DMS53 (cell line): Measurements from ENCODE around the gene FAM47E.

Experiments used
- DNase-seq: peaks from one replicate; lab custom pipeline; 2025; lab: John Stamatoyannopoulos, UW

Gene FAM47E

DNA sequence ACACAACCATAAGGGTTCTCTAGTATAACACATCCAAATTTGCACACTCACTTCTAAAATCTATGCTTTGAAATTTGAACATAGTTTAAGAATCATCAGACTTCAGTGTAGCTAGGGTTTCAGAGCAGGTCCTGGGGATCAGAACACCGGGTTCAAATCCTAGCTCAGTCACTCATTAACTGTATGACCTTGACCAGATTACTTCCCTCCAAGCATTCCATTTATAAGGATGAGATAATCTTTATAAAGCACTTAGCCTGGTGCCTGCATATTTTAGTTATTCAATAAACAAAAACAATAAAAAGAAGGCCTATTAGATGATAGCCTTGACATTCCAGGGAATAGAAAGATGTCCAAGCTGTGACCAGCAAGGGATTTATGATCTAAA is 50.2 kb downstream of the FAM47E start:
- no peak for DNase-seq

DNA sequence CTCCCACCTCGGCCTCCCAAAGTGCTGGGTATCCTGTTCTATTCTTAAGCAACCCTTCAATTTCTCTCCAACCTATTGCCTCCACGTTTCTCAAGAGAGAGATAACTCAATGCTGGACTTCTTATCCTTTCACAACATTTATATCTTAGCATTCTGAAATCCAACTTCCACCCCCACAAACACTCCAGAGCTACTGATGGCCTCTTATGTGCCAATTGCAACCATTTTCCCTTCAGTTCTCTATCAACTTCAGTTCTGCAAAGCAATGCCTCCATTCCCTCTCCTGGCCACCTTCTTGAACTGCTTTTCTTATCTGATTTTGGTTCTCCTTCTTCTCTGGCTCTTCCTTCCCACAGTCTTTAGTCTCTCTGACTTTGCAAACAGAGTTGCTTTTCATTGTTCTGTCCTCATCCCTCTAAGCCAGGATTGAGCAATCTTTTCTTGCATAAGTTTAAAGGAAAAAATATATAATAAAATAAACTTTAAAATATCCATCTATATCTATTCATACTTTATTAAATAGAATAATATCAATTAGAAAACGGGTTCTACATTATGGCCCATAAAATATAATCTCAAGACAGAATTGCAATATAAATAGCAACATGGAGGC is 51.4 kb downstream of the FAM47E start:
- no peak for DNase-seq

DNA sequence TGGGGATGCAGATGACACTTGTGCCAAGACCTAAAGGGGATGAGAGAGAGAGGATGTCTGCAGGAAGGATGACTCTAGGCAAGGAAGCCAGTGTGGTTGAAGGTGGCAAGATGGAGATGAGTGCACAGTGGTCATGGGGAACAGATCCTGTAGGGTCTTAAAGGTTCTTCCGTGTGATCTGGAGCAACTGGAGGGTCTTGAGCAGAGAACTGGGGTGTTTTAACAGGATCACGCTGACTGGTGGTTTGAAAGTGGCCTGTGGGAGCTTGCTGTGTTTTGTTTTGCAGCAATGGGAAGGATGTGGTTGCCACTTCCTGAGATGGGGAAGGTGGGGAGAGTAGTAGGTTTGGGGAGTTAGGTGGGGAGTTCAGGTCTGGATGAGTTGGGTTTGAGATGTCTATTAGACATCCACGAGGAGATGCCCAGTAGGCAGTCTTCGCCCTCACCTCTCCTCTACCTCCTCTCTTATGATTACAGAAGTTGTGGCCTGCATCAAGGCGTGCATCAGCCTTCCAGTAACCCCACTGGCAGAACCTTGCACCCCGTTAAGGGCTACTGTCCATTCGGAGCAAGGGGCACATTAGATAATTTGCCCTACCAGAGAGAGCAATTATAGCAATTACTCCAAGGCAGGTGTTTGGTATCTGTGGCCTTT is 53.6 kb downstream of the FAM47E start:
- no peak for DNase-seq

DNA sequence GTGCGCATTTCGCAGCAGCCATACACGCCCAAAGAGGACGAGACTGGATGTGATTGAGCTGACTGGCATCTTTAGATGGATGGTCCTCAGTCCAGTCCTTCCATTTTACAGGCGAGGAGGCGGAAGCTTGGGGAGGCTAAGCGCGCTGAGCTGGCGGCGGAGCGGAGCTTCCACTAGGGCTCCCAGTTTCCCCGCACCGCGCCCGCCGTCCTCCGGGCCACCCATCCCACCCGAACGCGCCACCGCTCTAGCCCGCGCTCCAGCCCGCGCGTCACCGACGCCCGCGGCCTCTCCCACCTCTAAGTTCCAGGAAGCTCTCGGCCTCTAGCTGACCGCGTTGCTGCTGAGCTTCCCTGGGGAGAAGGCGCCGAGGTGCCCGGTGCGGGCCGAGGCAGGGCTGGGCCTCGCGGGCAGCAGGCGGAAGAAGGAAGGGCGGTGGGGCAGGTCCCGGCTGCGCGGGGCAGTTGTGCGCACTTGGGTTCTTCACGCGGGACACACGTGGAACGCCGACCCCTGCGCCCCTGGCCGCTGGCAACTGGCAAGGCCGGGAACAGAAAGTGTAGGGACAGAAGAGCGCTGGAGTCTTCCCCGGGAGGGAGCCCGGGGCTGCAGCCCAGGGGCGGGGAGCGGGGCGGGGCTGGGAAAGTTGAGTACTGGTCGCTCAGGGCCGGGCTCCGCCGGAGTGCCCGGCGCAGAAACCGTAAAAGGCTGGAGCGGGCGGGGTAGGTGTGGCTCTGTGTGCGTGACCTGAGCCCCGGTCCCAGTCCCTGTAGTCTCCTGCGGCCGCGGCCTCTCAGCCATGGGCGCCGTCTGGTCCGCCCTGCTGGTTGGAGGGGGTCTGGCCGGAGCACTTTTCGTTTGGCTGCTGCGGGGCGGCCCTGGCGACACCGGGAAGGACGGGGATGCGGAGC is 54.7 kb downstream of the FAM47E start, which contains the start of gene STBD1:
Gene STBD1, plus strand, starts transcription at position 763 of the 911 bp plus-strand sequence. Its CDS starts 37 bp downstream, at position 800.
- peak; percentile 84 for DNase-seq

DNA sequence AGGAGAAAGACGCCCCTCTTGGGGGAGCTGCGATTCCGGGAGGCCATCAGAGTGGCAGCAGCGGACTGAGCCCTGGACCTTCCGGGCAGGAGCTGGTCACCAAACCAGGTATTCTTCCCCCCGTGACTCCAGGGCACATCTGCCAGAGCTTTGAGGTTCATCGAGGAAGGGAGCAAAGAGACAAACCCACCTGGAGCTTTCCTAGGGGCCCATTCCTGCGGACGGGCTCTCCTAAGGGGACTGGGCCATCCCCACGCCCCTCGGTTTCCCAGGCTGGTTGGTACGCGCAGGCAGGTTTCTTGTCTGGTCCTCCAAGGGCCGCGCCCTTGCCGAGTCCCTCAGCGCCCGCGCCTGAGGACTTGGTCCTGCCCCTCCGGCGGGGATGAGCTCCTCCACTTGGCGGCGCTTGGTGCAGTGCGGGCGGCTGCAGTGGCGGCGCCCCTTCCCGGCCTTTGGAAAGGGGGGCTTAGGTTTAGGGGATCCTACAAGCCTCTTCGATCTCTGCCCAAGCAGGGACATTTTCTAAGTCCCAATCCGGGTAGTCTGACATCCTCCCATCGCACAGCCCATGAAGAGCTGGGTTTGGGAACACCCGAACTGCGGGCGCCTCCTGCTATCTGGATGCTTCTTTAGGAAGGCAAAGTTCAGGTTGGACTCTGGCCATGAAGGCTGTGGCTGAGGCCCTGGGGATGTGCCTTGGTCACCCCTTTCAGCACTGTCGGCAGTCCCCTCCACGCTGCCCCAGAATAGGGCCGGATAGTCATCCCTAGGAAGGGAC is 55.5 kb downstream of the FAM47E start:
- DNase-seq, result peak; percentile 69

DNA sequence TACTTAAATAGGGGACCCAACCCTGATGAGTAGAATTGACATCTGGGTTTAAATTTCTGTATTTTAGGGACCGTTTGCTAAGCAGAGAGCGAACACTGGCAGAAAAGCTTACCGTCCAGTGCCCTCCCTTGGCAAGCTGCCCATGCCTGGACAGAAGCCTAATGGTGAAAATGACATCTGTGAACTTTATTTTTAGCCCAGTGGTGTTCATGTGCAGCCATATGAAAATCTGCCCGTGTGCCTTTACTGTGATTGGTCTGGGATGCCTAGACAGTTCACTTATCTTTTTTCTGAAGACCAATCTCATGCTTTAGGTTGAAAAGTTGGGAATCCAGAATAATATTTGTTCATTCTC is 56.1 kb downstream of the FAM47E start:
- no peak for DNase-seq

DNA sequence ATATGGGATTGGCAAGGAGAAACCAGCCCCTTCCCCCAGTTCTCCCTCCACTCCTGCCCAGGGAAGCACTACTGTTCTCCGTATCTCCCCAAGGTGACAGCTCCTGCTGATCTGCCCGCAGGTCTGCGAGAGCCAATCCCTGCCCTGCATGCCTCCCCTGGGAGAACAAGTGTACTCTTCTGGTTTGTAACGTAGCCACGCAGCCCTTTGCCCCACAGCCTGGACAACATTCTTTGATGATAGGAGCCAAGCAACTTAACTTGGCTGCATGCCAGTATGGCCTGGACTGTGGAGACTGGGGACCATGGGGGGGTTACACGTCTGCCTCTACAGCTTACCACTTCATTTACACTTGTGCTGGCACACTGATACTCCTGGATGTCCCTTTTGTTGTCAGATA is 57.0 kb downstream of the FAM47E start:
- DNase-seq, result no peak

DNA sequence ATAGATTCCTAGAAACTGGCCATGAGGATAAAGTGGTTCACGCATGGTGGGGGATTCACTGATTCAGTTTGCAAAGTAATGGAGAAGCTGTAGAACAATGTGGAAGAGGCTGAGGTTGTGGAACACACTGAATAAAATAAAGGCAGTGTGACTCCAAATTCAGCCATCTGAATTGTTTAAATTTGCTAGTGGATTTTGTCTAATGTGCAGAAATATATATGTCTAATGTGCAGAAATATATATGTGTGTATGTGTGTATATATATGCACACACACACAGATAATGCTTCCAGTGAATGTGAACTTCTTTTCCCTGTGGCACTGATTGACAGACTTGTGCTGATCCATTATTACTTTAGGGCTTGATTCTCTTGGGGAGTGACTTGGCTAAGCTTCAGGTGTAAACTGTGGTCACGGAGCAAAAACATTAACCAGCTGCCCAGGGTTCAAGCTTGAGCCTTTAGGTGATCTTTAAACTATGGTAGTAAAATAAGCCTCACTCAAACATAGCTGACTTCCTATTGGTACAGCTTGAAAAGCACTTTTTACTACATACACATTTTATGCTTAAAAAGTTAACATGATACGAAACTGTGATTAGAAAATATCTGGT is 58.5 kb downstream of the FAM47E start:
- DNase-seq, result no peak

DNA sequence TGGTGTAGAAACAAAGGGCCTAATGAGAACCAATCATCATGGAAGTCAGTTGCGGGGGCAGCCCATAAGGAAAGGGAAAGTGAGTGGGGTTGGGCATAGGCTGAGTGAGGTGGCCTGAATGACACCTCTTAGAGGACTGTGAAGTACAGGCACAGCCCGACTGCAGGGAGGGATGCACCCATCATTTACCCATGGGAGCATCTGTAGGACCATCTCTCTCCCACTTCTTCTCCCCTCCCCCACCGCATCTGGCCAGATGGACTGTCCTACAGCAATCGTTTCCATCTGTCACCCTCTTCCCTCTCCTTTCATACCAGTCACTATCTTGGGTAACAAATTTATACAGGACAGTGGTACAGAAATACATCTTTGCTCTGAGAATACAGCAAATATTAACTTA is 59.2 kb downstream of the FAM47E start:
- no peak for DNase-seq

DNA sequence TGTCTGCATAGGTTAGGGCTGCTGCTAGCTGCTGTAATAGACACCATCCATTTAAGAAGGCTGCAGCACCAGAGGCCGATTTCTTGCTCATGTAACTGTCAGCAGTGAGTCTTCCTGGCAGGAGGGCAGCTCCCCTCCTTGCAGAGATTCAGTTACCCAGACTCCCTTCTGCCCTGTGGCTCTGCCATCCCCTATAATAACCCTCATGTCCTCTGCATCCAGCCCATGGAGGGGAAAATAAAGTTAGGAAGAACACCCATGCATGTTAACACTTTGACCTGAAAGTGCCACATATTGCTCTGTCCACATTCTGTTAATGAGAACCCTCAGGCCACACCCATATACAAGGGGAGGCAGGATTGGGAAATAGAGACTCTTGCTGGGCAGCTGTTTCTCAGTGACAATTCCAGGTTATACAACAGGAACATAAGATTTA is 60.4 kb downstream of the FAM47E start:
- no peak for DNase-seq

DNA sequence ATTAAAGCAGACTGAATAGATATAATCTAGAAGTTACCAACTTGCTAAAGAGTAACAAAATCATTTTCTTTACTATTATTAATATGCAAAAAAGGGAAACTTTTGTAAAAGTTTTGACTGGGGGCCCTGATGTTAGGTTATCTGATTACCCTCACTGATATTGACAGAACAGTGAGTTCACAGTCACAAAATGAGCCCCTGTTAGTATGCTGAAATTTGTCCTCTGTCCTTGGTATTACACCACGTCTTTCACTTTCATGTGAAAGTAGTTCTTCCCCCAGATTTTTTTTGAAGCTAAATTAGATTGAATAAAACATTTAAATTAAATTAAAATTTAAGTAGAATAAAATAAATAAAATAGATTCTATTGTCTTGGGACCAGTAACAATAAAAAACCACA is 60.9 kb downstream of the FAM47E start:
- no peak for DNase-seq

DNA sequence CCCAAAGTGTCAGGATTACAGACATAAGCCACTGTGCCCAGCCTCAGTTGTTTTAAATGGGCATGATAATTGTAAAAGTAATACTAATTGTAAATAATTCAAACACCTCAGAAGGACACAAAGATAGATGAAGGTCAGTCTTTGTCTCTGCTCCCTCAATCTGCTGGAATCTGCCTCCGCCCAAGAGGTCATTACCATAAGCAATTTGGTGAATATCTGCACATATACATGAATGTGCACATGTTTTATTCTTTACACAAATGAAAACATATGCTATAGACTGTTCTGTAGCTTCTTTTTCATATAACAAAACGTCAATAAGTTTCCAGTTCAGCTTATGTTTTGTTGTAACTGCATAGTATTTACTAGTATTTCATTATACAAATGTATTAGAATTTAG is 62.0 kb downstream of the FAM47E start:
- no peak for DNase-seq

DNA sequence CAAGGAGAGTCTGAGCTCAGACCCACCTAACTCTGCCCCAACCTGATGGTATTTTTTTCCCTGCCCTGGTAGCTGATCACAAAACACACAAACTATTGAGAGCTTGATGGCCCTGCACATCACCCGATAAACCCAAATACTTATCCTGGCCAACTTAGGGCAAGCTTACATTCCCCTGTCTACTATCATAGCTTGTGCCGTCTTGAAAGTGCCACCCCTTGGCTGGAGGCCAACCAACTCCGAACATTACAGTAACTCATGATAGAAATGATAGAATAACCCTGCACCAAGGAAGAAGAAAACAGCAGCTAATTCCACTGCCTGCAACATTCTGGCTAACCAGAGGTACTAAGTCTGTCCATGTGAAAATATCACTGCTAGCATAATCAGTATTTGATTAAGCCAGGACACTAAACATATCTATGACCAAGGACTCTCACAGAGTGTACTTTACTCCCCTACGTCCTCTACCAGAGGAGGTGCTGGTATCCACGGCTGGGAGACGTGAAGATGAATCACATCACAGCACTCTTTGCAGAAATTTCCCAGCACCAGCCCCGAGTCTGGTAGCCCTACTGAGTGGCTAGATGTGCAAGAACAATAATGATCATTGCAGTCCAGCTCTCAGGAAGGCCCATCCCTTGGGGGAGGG is 63.9 kb downstream of the FAM47E start:
- DNase-seq, result no peak

DNA sequence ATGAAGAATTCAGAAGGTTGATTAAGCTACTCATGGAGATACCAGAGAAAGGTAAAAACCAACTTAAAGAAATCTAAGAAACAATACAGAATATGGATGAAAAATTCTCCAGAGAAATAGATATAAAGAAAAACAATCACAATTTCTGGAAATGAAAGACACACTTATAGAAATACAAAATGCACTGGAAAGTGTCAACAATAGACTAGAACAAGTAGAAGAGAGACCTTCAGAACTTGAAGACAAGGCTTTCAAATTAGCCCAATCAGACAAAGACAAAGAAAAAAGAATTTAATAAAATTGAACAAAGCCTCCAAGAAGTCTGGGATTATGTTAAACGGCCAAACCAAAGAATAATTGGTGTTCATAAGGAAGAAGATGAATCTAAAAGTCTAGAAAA is 64.6 kb downstream of the FAM47E start:
- DNase-seq, result no peak

DNA sequence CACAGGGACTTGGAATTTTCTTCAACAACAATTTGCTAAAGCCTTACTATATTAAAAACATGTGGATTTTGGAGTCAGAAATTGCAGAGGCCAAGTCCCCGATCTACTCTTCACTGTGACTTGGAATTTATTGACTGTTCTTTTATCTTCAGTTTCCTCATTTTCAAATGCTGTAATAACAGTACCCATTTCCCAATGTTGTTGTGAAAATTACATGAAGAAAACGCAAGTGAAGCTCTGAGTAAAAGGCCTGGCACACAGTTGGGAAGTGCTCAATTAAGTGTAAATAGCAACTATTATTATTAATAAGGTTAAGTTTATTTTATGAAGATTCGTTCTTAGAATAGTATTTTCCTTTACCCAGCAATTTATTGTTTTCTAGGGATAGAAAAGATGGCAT is 70.7 kb downstream of the FAM47E start:
- DNase-seq, result no peak

DNA sequence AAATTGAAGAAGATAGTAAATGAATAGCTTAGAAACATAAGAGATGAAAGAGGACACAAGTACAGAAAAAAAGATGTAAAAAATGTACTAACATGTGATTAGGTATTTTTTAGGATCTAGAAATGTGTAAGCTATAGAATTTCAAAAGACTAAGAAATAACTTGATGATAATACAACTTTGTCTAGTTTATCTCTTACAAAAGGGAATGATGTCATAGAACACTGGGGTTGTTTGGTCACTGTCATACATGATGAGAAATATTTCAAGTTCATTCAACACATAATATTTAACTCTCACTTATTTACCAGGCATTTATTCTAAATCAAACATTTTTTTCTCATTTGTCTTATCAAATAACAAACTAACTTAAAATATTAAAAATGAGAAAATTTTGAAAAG is 73.6 kb downstream of the FAM47E start:
- DNase-seq, result no peak

DNA sequence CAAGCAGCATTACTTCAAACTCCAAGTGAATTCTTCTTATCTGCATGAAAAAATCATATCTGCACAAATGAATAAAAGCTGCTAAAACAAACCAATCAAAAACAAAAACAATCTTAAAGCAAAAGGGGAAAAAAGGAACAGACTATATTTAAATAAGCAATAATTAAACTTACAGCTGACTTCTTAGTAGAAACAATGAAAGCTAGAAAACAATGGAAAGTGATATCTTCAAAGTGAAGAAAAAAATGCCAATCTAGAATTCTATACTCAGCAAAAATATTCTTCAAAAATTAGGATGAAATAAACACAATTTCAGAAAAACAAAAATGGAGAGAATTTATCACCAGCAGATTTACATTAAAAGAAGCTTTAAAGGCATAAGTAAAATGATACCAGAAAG is 75.0 kb downstream of the FAM47E start:
- DNase-seq, result no peak
